HG03060 (cell line): Measurements from ENCODE around the gene C2CD3.
A peak's percentile ranks its signal among the peaks of the same experiment; 100 is the strongest.
"Not testable (repeated sequence)": the region's sequence is repeated elsewhere in the genome, so short reads cannot be mapped to it uniquely, and the experiment has no call there.

Source experiments
- ATAC-seq: cut with Tn5 transposase; IDR thresholded peaks from one replicate; pipeline ENCODE4 v1.9.1; 2021; ENCODE audit warnings: low read depth, moderate number of reproducible peaks; ENCODE audit not compliant: unreplicated experiment

C2CD3 gene

GRCh38 chr11:73990730-73991129 is 180.1 kb downstream of the C2CD3 start:
- ATAC-seq: no peak

GRCh38 chr11:73989156-73989555 is 181.6 kb downstream of the C2CD3 start:
- no peak for ATAC-seq

GRCh38 chr11:73988227-73988626 is 182.6 kb downstream of the C2CD3 start:
- no peak for ATAC-seq

GRCh38 chr11:73985661-73986060 is 185.1 kb downstream of the C2CD3 start:
- ATAC-seq: not testable (repeated sequence)

GRCh38 chr11:73983741-73984538 is 186.9 kb downstream of the C2CD3 start:
- no peak for ATAC-seq

- peak; percentile 47 for ATAC-seq
These were observed 187.6 kb downstream of the C2CD3 start for GRCh38 chr11:73982990-73983740.

GRCh38 chr11:73982595-73982989 is 188.2 kb downstream of the C2CD3 start, which contains the start of gene UCP2:
UCP2 (minus strand) TSS chr11:73982843; CDS start chr11:73978378, 4,465 bp downstream.
- ATAC-seq: peak; percentile 16

- ATAC-seq: no peak
These were observed 189.6 kb downstream of the C2CD3 start for GRCh38 chr11:73981051-73981805.

- ATAC-seq: no peak
These were observed 190.5 kb downstream of the C2CD3 start for GRCh38 chr11:73980001-73980961.

- no peak for ATAC-seq
These were observed 192.2 kb downstream of the C2CD3 start for GRCh38 chr11:73978576-73979086.

GRCh38 chr11:73977856-73978519 is 192.8 kb downstream of the C2CD3 start:
- no peak for ATAC-seq

- ATAC-seq: no peak
These were observed 194.2 kb downstream of the C2CD3 start for GRCh38 chr11:73976451-73977151.

GRCh38 chr11:73975479-73975757 is 195.4 kb downstream of the C2CD3 start:
- ATAC-seq: no peak

- no peak for ATAC-seq
These were observed 196.0 kb downstream of the C2CD3 start for GRCh38 chr11:73974604-73975478.

- no peak for ATAC-seq
These were observed 198.0 kb downstream of the C2CD3 start for GRCh38 chr11:73972620-73973449.

- ATAC-seq: no peak
These were observed 198.6 kb downstream of the C2CD3 start for GRCh38 chr11:73972187-73972586.

- no peak for ATAC-seq
These were observed 199.6 kb downstream of the C2CD3 start for GRCh38 chr11:73971175-73971719.
